SIG-M5 treated with dmso at 0.1 percent for 504 hours (cell line): ENCODE measurements around the gene MBTPS1.

ENCODE experiments used
- DNase-seq: peaks from one replicate; lab custom pipeline; 2025; ENCODE audit not compliant: unreplicated experiment; lab: John Stamatoyannopoulos, UW

The MBTPS1 gene

DNA sequence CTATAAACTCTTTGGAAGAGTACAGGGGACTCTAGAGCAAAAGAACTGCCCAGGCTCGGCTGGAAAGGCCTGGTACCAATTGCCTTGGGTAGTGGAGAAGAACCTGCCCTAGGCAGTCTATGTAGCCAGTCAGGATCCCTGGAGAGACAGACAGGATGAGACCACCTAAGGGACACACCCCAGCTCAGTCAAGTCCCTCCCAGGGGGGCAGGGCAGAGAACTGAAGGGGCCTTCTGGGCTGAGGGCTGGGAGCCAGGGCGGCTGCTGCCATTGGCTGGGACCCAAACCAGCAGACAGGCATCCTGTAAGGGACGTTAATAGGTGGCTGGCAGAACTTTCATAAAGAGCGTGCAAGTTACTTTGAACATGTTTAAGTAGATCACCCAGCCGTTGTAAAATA is 61.4 kb downstream of the MBTPS1 start:
- DNase-seq: no peak

DNA sequence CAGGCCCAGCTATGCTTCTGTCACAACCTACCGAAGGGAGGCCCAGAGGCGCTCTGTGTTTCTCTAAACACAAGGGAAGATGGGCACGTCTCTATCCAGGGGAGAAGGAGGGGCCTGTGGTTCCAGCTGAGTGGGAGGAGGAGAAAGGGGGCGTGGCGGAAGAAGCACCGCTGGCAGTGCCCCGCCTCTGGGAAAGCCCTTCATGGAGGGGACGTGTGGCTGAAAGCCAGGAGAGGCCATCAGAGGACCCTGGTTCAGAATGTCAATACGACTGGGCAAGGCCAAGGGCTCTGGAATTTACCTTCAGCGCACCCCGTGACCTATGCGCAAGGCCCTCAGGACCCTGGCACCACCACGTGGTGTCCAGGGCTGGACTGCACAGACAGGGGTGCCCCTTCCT is 61.8 kb downstream of the MBTPS1 start:
- DNase-seq: no peak

DNA sequence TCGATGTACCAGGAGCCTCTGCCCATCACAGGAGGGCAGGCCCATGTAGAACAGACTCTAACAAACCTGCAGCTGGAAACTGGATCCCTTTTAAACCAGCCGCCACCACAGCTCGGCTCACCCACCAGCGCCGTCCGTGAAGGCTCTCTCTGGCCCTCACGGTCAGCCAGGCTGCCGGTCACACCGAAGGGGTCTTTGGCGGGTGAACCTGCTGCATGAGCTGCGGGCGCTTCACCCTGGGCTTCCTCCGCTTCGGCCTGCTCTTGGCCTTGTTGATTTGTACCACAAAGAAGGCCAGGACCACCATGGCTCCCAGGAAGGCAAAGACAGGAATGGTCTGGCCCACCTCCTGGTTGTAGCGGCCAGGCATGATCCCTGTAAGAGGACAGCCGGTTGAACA is 62.5 kb downstream of the MBTPS1 start:
- DNase-seq: no peak

DNA sequence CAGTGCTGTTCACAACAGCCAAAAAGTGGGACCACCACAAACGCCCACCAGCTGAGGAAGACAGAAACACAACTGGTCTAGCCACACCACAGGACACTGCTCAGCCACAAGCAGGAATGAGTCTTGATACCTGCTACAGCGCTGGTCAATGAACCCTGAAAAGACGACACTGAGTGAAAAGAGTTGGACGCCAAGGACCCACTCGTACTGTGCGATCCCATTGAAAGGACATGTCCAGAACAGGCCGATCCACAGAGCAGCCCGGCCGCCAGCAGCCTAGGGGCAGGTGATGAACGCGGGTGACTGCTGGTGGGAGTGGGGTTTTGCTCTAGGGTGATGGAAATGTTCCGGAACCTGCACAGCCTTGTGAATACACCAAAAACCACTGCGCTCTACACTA is 63.5 kb downstream of the MBTPS1 start:
- no peak for DNase-seq

DNA sequence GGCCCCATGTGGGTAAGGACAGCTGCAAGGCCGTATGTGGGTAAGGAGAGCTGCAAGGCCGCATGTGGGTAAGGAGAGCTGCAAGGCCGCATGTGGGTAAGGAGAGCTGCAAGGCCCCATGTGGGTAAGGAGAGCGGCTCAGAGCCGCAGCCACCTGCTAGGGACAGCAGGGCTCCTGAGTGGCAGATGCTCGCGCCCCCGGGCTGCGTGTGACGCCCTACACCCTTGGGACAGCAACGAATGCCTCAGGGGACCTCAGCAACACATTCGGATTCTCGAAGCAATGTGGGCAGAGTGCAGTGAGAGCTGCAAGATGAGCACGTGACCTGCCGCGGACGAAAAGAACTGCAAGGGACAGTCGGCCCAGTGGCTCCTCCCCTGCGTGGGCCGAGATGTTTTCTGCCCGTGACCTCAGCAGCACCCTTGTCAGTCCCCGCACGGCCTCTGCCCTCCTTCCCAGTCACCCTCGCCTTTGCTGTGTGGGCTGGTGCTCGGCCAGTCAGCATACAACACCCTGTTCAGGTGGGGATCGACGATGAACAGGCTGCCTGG is 64.6 kb downstream of the MBTPS1 start:
- DNase-seq: no peak

DNA sequence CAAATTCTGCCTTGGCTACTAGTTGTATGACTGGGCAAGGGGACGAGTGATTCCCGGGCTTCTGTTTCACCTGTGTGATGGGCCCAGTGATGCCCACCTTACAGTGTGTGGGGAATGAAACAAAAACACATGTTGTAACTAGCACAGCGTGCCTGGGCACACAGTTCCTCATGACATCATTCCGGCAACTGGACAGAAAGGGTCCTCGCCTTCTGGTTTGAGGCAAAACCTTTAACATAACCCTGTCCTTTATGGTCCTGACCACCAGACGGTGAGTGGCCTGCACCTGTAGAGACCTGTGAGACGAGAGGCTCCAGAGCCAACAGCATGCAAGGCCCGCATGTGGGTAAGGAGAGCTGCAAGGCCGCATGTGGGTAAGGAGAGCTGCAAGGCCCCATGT is 66.4 kb downstream of the MBTPS1 start:
- no peak for DNase-seq

DNA sequence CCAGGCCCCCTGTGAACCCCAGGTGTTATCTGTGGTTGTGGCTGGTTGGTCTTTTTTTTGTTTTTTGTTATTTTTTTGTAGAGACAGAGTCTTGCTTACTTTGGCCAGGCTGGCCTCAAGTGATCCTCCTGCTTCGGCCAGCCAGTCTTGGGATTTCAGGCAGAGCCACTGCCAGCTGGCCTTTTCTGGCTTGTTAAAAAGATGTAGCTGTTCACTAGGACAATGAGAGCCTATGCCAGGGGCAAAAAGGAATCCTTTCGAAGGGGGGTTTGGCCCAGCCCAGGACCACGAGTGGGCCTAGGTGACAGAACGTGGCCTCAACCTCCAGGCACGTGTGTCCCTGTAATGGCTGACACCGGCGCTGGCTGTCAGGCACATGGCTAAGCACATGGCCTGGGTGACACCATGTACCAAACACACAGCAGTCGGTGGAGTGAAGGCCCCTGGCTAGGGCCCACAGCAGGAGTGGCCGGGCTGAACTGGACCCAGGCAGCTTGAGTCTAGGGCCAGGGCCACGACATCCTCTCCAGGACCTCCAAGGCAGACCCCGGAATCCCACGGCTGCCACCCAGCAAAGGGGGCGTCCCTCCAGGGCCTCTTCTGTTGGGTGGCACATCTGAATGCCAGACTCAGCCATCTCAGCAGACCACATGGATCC is 67.2 kb downstream of the MBTPS1 start:
- no peak for DNase-seq

DNA sequence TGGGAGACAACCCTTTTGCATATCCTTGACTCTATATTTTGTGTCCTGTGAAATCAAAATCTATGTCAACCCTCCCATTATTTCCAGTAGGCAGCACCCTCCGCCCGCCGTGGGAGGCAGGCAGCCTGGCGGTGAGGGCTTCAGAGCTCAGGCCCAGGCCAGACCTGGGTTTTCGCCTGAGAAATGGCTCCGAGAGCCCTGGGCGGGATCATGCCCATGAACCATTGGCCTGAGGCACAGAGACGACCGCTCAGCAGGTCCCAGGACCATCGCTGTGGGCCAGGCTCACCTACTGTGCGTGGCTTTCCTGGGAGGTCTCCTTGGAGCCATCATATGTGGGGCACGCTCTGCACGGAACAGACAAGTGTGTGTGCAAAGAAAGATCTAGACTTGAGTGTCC is 67.9 kb downstream of the MBTPS1 start:
- DNase-seq: no peak

DNA sequence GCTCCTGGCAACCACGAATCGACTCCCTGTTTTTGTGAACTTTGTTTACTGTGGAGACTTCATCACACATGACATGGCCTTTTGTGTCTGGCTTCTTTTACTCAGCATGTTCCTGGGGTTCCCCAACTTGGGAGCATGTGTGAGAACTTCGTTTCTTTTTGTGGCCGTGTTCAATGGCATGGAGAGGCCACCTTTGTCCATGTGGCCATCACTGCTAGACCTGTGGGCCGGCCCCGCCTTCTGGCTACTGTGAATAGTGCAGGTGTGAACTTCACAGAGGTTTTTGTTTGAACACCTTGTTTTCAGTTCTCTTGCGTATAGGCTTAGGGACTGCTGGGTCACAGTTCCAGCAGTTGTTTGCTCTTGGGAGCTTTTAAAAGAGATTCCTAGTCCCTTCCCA is 68.5 kb downstream of the MBTPS1 start:
- no peak for DNase-seq

DNA sequence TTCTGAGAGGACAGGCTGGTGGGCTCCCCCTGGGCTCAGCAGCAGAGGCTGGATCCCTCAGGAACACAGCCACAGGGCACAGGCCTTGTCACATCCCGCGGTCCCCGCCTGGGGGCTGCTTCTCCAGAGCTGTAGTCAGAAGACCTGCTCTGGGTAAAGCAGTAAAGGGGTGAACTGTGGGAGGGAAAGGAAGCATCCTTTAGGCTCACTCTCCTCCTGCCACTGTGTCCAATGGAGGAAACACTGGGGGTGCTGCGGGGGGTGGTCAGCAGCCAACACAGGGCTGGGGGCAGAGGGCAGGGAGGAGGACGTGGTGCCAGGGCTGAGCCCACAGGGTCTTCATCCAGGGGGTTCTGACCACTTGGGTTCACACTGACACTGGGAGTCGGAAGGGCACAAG is 69.1 kb downstream of the MBTPS1 start:
- no peak for DNase-seq

DNA sequence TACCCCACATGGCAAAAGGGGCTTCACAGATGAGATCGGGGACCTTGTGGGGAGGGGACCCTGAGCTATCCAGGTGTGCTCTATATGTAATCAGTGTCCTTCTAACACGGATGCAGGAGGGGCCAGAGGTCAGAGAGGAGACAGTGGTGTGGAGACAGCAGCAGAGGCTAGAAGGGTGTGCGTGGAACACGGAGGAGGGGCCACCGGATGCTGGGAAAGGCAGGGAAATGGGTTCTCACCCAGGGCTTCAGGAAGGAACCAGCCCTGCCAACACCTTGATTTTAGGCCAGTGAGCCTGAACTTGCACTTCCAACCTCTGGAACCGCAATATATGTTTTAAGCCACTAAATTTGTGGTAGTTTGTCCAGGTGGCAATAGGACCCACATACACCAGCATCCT is 69.5 kb downstream of the MBTPS1 start:
- no peak for DNase-seq

DNA sequence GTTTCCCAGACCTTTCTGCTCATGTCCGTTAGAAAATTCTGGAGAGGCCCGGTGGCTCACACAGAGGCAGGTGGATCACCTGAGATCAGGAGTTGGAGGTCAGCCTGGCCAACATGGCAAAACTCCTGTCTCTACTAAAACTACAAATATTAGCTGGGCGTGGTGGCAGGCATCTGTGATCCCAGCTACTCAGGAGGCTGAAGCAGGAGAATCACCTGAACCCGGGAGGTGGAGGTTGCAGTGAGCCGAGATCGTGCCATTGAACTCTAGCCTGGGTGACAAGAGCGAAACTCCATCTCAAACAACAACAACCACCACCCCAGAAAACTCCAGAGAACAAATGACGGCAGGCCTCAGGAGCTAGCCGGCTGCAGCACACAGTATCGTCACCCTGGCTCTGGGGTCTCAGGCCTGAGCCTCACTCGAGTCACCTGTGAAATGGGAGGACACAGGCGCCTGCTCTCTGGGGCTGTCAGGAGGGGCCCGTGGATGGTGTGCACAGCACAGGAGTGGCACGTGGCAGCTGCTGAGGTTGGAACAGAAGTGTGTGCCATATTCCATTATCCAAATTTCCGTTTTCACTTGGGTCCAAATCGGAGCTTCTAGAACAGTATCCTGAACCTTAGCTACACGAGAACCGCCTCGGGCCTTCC is 70.8 kb downstream of the MBTPS1 start:
- DNase-seq: no peak

DNA sequence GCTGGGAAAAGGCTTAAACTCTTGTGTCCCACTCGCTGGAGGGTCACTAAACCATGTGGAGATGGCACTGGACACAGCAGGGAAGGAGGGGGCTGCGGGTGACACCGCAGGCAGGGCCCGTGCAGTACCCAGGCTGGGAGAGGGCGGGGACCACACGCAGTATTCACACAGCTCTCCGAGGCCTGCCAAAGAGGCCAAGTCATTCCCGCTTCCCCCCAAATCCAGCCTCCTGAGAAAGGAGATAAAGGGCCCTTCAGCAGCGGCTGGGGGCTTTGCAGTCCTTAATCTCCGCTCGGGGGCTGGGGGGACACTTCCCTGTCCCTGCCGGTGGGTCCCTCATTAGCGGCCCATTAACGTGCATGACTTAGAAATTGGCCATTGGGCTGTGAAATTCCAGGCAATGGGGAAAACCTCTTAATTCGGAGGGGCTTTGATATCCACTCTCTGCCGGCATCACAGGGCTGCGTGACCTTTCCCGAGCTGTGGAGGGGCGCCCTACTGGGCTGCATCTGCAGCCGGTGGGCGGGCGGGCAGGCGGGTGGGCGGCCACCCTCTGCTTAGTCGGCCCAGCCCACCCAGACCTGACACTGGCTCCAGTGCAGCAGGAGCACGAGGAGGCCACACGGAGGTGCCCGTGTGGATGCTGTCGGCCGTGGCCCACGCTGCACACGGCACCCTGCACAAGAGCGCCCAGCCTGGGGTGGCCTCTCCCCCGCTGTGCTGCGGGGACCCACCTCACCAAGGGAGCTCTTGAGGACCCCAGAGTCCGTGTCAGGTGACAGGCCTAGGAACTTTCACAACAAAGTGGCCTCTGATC is 71.5 kb downstream of the MBTPS1 start:
- no peak for DNase-seq

DNA sequence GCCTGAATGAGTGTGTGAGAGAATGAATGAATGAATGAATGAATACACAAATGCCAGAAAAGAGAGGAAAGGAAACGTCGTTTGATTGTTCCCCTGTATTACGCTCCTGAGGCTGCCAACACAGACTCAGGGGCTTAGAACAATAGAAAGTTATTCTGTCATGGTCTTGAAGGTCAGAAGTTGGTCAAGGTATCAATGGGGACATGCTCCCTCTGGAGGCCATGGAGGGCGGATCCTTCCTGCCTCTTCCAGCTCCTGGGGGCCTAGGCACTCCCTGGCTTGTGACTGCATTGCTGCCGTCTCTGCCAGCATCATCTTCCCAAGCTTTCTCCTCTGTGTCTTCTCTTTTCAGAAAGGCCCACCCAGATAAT is 72.6 kb downstream of the MBTPS1 start:
- DNase-seq: peak; percentile 4

DNA sequence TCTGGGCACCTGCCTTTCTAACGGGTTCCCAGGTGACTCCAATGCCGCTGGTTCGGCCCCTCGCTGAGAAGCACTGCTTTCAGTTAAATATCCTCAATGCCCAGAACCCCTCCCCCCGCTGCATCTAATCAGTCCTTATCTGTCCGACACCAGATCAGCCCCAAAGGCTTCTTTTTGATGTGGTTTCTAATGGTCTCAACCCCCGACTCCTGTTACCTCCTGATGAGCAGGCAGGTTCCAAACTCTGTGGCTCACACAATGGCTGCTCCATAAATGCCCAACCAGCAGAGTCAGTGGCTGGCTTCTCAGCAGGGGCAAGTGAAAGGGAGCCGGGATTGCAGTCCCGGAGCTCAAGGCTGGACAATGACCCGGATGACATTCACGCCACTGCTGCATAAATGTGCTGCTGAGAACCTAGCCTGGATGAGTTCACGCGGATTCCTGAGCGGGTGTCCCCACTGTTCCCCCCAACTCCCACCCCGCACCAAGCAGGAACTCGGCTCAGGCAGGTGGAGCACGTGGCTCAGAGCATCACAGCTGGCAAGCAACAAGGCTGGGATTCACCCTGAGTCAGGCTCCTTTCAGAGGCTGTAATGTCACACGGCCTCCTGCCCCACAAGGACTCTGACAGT is 73.1 kb downstream of the MBTPS1 start:
- no peak for DNase-seq

DNA sequence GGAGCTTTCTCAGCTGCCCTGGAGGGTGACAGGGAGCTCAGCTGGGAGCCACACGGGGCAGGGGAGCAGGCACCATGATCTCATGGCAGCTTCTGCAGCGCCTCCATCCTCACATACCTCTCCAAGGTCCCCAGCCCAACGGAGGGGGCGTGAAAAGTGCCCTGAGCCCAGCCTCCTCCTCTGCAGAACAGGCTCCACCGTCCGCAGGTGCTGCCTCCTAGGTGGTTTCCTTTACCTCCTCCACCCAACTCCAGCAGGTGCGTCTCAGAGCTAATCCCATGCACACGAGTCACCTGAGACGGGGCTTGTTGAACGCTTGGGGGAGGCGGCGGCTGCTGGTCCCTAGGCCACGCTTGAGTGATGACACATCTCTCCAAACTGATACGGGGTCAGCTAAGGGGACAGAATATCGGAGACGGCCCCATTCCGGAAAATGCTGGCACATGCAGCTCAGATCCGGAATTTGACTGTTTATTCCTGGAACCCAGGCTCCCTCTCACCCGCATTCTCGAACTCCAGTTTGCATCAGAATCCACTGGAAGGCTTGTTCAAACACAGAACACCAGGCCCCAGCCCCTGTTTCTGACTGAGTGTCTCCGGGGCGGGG is 73.8 kb downstream of the MBTPS1 start:
- DNase-seq: no peak

DNA sequence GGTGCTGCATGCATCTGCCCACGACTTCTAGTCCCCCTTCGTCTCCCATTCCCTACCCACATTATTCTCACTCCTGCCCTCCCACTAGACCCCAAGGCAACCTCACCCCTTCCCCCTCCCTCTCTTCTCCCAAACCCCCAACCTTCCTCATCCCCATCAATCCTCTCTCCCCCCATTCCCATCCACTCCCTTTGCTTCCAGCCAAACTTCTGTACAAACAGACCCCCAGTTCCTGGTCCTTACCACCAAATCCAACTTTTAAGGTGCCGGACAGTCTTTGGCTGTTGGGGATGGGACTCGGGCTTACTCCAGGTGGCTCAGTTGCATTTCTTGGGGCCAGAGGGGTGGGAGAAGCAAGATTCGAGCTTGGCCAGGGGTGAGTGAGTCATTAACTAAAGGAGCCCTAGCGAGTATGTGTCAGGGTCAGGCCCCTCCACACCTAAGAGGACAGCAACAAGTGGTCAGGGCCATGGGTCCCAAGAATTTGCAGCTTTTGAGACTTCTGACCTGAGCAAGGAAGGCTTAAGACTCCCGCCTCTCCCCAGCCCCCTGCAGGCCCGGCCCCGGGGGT is 74.3 kb downstream of the MBTPS1 start, which contains the start of gene SLC38A8:
TSS of gene SLC38A8 (minus strand) at position 488 of the 571 bp plus-strand sequence. CDS start 638 bp downstream, outside the sequence.
- DNase-seq: no peak

DNA sequence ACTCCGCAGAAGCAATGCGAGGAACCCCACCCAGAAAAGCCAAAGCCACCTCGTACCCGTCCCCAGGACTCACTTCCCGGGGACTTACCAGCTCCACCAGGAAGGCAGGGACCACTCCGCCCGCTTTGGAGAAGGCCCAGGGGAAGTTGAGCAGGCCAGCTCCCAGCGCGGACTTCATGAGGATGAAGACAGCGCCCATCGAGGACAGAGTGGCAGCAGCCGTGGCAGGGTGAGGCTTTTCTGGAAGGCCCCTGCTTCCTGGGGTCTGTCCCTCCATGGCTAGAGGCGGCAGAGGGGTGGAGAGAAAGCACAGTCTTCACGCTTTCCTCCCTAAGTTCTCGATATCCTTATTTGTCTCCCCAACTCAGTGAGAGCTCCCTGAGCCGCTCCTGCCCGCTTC is 74.9 kb downstream of the MBTPS1 start:
- no peak for DNase-seq

DNA sequence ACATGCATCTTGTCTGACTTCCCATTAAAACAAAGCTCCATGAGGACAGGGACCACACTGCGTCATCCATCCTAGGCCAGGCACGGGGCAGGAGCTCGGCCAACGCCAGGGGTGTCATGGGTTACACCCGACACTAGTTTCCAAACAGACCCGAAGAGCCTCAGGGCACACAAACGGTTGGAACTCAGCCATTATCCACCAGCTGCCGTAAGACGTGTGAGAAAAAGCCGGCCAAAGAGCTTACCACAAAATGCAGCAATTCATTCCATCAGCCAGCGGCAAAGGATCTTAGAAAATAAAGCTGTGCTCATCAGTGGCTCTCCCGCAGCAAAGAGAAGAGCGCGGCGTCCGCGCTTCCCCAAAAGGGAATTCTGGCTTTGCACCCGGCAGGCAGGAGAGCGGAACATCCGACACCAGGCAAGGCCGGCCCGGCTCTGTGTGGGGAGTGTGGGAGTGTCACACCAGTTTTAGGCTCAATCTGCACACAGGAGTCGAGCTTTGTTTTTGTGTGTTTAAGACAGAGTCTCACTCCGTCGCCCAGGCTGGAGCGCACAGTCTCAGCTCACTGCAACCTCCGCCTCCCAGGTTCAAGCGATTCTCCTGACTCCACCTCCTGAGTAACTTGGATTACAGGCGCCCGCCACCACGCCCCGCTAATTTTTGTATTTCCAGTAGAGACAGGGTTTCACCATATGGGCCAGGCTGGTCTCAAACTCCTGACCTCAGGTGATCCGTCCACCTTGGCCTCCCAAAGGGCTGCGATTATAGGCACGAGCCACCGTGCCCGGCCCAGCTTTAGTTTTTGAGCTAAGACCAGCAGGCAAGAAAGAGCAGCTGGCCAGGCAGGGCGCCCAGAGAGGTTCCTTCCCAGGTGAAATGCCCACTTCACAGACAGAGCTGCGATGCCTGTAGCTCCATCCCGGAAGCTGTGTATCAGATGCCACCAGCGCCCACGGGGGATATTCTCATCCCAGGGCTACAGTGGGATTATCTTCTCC is 75.6 kb downstream of the MBTPS1 start:
- no peak for DNase-seq
